ENCODE measurements around the gene KCND2.

Gene KCND2

DNA sequence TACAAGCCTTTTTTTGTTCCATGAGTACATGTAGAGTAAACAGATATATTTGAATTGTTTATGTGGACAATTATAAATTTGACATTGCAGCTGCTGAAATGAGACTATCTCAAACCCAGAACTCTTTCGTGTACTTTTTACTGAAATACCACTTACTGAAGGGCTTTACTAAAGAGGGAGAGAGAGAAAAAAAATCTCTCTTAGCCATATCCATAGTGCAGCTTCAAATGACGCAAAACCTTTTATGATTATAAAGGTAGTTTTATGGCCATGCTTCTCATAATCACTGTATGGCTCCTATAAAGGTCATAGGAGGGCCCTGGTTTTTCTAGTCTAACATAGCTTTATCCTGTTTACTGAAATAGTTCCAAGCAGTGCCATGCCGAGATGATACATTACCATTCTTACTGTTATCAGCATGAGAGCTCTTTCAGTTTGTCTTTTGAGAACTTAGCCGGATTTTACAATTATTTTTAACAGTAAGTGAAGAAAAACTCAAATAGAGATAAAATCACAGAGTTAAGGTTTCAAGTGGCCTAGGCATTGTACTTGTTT is 35.1 kb downstream of the KCND2 start:
- Histone ChIP-seq H3K36me3 (ENCODE audit: insufficient read depth, low read length) (no peaks in the 10 kb centered on the region), H3K79me2 (ENCODE audit: control insufficient read depth, insufficient read depth, low read length, unreplicated experiment) (no peaks in the 10 kb centered on the region), H2AFZ (ENCODE audit: low read length, unreplicated experiment) (no peak overlapping the region), H3K4me3 (ENCODE audit: low read depth, low read length) (no peak overlapping the region), H3K27me3 (ENCODE audit: insufficient read depth, low read length) (no peaks in the 10 kb centered on the region), H3K4me1 (ENCODE audit: control insufficient read depth, insufficient read depth, low read length, unreplicated experiment) (no peaks in the 10 kb centered on the region), H3K27ac (ENCODE audit: low read depth, low read length) (no peak overlapping the region)

DNA sequence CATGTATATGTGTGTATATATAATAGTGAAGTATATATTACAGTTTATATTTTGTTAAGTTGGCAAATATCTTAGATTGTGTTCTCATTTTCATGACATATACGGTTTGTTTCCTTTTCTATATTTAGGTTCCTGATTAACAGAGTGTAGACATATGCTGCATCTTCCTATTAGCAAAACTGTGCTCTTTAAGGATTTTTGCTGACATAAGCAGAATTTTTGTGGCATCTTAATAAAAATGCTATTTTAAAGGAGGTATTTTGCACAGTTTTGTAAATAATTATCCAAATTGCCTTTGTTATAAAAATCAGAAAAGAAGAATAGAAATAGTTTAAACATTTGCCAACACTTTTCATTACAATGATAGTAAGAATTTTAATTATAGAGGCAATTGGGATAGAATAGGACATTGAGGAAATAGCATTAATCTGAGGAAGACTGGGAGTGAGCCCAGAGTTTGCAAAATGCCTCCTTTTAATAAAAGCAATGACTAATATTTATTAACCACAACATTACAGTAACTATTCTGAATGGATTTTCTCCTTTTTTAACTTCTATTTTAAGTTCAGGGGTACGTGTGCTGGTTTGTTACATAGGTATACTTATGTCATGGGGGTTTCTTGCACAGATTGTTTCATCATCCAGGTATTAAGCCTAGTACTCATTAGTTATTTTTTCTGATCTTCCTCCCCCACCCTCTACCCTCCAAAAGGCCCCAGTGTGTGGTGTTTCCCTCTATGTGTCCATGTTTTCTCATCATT is 38.2 kb downstream of the KCND2 start:
- Histone ChIP-seq H3K27me3 (ENCODE audit: insufficient read depth, low read length) (no peaks in the 10 kb centered on the region), H3K4me3 (ENCODE audit: low read depth, low read length) (no peak overlapping the region), H3K79me2 (ENCODE audit: control insufficient read depth, insufficient read depth, low read length, unreplicated experiment) (no peaks in the 10 kb centered on the region), H2AFZ (ENCODE audit: low read length, unreplicated experiment) (no peak overlapping the region), H3K4me1 (ENCODE audit: control insufficient read depth, insufficient read depth, low read length, unreplicated experiment) (no peaks in the 10 kb centered on the region), H3K27ac (ENCODE audit: low read depth, low read length) (no peak overlapping the region), H3K36me3 (ENCODE audit: insufficient read depth, low read length) (no peaks in the 10 kb centered on the region)

DNA sequence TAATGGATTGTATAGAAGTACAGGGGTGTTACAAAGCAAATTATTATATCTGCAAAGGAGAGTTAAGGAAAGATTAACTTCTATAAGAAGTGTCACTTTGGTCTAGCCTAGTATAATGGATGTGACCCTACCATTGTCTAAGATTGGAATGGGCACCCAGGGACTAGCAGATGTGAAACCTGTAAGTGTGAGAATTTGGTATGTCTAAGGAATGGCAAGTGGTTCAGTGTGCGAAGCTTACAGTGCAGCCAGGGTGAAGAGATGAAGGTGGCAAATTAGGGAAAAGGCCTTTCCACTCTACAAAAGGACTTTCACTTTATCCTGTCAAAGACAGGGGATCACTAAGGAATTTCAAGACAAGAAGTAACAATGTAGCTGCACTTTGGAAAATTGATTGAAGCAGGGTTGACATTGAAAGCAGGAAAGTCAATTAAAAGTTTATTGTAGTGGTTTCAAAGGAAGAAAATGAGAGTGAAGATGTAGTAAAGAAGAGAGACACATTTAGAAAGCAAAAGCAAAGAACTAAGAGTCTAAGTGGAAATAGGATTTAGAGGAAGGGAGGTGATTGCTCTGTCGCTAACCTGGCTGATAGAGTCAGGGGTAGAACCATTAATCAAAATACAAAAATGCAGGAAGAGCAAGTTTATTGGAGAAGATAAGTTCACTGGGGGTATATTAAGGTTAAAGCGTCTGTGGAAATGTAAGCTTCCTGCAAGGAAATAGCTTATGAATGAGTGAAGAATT is 47.4 kb downstream of the KCND2 start:
- no peaks in the 10 kb centered on the region for H3K27me3 ChIP-seq (ENCODE audit: insufficient read depth, low read length)
- H3K27ac ChIP-seq (ENCODE audit: low read depth, low read length) = no peak overlapping the region
- H3K4me1 ChIP-seq (ENCODE audit: control insufficient read depth, insufficient read depth, low read length, unreplicated experiment) = no peaks in the 10 kb centered on the region
- H3K79me2 ChIP-seq (ENCODE audit: control insufficient read depth, insufficient read depth, low read length, unreplicated experiment) = no peaks in the 10 kb centered on the region
- H3K4me3 ChIP-seq (ENCODE audit: low read depth, low read length) = no peak overlapping the region
- H2AFZ ChIP-seq (ENCODE audit: low read length, unreplicated experiment) = no peak overlapping the region
- H3K36me3 ChIP-seq (ENCODE audit: insufficient read depth, low read length) = no peaks in the 10 kb centered on the region

DNA sequence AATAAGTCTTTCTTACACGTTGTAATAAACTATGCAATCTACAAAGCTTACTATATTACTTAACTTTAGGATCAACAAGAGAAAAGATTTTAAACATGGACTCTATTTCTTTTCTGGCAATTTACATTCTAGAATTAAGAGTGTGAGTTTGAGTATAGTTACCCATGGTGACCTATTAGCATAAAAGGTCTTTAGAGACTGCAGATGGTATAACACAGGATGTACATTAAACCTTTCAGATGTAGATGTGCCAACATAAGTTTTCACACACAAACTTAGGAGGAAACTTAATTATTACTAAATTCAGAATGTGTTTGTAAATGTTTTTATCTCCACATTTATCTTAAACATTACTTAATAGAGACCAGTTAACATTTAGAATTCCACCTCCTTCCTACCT is 54.1 kb downstream of the KCND2 start:
- Histone ChIP-seq H2AFZ (ENCODE audit: low read length, unreplicated experiment) (no peak overlapping the region), H3K36me3 (ENCODE audit: insufficient read depth, low read length) (no peaks in the 10 kb centered on the region), H3K79me2 (ENCODE audit: control insufficient read depth, insufficient read depth, low read length, unreplicated experiment) (no peaks in the 10 kb centered on the region), H3K4me1 (ENCODE audit: control insufficient read depth, insufficient read depth, low read length, unreplicated experiment) (no peaks in the 10 kb centered on the region), H3K27ac (ENCODE audit: low read depth, low read length) (no peak overlapping the region), H3K27me3 (ENCODE audit: insufficient read depth, low read length) (no peaks in the 10 kb centered on the region), H3K4me3 (ENCODE audit: low read depth, low read length) (no peak overlapping the region)

DNA sequence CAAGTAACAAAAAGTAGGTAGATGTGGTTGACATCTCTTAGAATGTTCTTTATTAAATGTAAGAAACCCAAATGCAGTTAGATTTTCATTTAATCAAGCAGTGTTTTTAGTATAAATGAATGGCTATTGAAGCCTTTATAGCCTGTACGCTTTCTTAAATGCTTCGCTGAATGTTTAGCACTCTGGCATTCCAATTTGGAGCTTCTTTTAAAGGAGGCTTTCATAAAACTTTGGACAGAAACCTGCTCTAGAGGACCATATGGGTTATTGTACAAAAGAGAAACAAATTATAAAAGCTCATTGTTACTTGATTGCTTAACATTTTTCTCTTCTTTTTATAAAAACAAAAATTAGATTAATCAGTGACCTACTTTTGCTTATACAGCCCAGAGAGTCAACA is 59.5 kb downstream of the KCND2 start:
- H3K36me3 ChIP-seq (ENCODE audit: insufficient read depth, low read length) = no peaks in the 10 kb centered on the region
- H3K79me2 ChIP-seq (ENCODE audit: control insufficient read depth, insufficient read depth, low read length, unreplicated experiment) = no peaks in the 10 kb centered on the region
- H3K4me3 ChIP-seq (ENCODE audit: low read depth, low read length) = no peak overlapping the region
- no peaks in the 10 kb centered on the region for H3K27me3 ChIP-seq (ENCODE audit: insufficient read depth, low read length)
- no peaks in the 10 kb centered on the region for H3K4me1 ChIP-seq (ENCODE audit: control insufficient read depth, insufficient read depth, low read length, unreplicated experiment)
- no peak overlapping the region for H2AFZ ChIP-seq (ENCODE audit: low read length, unreplicated experiment)
- no peak overlapping the region for H3K27ac ChIP-seq (ENCODE audit: low read depth, low read length)

DNA sequence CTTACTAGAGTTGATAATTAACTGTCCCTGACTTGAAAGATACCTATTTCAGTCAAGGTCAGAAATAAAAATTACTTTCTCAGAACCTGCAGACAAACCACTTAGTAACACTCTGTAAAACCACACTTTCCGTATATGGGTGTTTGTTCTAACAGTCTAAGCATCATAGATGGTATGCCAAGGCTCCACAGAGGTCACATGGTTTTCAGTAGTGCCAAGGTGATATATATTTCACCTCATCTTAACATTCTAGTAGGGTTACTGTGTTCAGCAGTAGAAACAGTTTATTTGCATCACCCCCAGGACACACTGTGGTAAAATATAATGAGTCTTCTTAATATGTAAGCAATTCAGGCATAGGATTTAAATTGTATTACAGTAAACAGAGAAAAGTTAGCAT is 61.5 kb downstream of the KCND2 start:
- Histone ChIP-seq H3K36me3 (ENCODE audit: insufficient read depth, low read length) (no peaks in the 10 kb centered on the region), H2AFZ (ENCODE audit: low read length, unreplicated experiment) (no peak overlapping the region), H3K4me3 (ENCODE audit: low read depth, low read length) (no peak overlapping the region), H3K4me1 (ENCODE audit: control insufficient read depth, insufficient read depth, low read length, unreplicated experiment) (no peaks in the 10 kb centered on the region), H3K27me3 (ENCODE audit: insufficient read depth, low read length) (no peaks in the 10 kb centered on the region), H3K79me2 (ENCODE audit: control insufficient read depth, insufficient read depth, low read length, unreplicated experiment) (no peaks in the 10 kb centered on the region), H3K27ac (ENCODE audit: low read depth, low read length) (no peak overlapping the region)

DNA sequence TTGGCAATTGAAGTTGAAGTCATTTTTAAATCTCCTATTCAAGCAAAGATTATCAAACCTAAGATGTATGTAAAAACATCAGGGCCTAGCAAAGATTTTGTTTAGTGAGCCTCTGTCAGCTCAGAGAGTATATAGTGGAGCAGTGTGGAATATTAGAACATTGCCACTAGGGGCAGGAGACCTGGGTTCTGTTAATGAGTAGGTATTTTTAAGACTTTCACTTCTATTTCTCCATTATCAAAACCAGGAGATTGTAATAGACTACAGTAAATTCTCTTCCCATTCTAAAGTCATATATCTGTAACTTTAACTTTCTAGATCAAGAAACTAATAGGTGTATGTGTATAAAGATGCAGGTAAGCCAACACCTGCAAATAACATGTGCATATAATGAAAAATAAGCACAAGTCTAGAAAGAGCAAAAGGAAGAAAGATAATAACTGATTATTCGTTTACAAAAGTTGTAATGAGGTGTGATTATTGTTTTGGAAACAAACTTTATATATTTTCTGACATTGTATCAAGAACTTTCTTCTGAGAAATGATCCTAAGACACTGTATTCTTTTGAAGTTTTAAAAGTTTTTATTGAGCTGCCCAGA is 64.4 kb downstream of the KCND2 start:
- no peaks in the 10 kb centered on the region for H3K4me1 ChIP-seq (ENCODE audit: control insufficient read depth, insufficient read depth, low read length, unreplicated experiment)
- H3K4me3 ChIP-seq (ENCODE audit: low read depth, low read length) = no peak overlapping the region
- H3K27me3 ChIP-seq (ENCODE audit: insufficient read depth, low read length) = no peaks in the 10 kb centered on the region
- H2AFZ ChIP-seq (ENCODE audit: low read length, unreplicated experiment) = peak overlapping the region; percentile 54
- H3K36me3 ChIP-seq (ENCODE audit: insufficient read depth, low read length) = no peaks in the 10 kb centered on the region
- H3K79me2 ChIP-seq (ENCODE audit: control insufficient read depth, insufficient read depth, low read length, unreplicated experiment) = no peaks in the 10 kb centered on the region
- H3K27ac ChIP-seq (ENCODE audit: low read depth, low read length) = no peak overlapping the region

DNA sequence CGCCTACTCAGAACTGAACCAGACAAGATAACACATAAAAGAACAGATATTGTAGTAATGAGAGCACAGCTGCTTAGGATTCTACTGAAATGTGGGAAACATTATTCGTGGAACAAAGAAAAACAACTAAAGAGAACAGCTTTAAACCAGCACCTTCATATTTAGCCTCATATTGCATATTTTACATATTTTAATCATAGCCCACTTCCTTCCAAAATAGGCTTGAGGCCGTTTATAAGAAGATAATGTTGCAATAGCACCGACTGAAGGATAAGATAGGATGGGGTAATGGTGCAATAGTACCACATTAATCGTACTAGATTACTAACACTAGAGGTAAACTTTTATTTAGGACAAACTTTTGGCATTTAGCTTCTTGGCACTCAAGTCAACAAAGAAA is 71.3 kb downstream of the KCND2 start:
- Histone ChIP-seq H3K27ac (ENCODE audit: low read depth, low read length) (no peak overlapping the region; the same call in 1 of the 2 replicates), H2AFZ (ENCODE audit: low read length, unreplicated experiment) (peak overlapping the region; percentile 27)

DNA sequence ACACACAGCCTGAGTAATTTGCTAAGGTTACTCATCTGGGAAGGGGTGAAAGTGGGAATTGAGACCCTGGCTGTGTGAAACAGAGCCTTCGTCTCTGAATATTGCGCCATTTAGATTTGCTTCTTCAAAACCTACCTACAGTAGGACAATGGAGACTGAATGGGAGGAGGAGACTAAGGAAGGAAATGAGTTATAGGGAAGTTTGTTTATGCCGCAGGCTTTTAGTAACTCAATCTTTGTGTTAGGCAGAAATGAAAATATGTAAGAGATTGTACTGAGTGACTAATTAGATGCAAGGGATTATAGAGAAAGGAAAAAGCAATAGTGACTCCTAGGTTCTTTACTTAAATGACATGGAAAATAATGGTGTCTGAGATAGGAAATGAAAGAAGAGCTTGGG is 80.2 kb downstream of the KCND2 start:
- H3K79me2 ChIP-seq (ENCODE audit: control insufficient read depth, insufficient read depth, low read length, unreplicated experiment) = no peaks in the 10 kb centered on the region
- no peaks in the 10 kb centered on the region for H3K36me3 ChIP-seq (ENCODE audit: insufficient read depth, low read length)
- H2AFZ ChIP-seq (ENCODE audit: low read length, unreplicated experiment) = no peak overlapping the region
- no peaks in the 10 kb centered on the region for H3K27me3 ChIP-seq (ENCODE audit: insufficient read depth, low read length)
- no peak overlapping the region for H3K27ac ChIP-seq (ENCODE audit: low read depth, low read length)
- no peak overlapping the region for H3K4me3 ChIP-seq (ENCODE audit: low read depth, low read length)
- H3K4me1 ChIP-seq (ENCODE audit: control insufficient read depth, insufficient read depth, low read length, unreplicated experiment) = no peaks in the 10 kb centered on the region

More for the DNA sequence above, 71.3 kb downstream of the KCND2 start:
- Histone ChIP-seq H3K4me3 (ENCODE audit: low read depth, low read length) (no peak overlapping the region), H3K27me3 (ENCODE audit: insufficient read depth, low read length) (no peaks in the 10 kb centered on the region), H3K36me3 (ENCODE audit: insufficient read depth, low read length) (no peaks in the 10 kb centered on the region), H3K79me2 (ENCODE audit: control insufficient read depth, insufficient read depth, low read length, unreplicated experiment) (no peaks in the 10 kb centered on the region), H3K4me1 (ENCODE audit: control insufficient read depth, insufficient read depth, low read length, unreplicated experiment) (no peaks in the 10 kb centered on the region)

DNA sequence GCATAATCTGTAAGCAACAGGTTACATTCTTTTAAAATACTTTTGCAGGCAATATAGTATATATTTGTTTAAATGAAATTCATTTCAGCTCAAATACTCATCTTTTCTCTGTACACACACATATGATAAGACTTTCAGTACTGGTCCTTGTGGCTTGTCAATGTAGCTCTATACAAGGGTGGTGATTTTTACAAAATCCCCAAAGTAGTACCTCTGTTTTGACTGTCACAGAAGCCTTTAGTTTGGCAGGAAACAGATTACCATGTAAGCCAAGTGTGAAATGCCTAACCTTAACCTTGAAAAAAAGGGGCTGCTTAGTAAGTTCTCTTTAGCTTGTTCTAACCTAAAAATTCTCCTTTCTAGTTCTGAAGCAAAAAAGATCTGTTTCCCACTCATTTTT is 87.9 kb downstream of the KCND2 start:
- H3K27me3 ChIP-seq (ENCODE audit: insufficient read depth, low read length) = no peaks in the 10 kb centered on the region
- H3K4me1 ChIP-seq (ENCODE audit: control insufficient read depth, insufficient read depth, low read length, unreplicated experiment) = no peaks in the 10 kb centered on the region
- no peaks in the 10 kb centered on the region for H3K79me2 ChIP-seq (ENCODE audit: control insufficient read depth, insufficient read depth, low read length, unreplicated experiment)
- H3K36me3 ChIP-seq (ENCODE audit: insufficient read depth, low read length) = no peaks in the 10 kb centered on the region
- H2AFZ ChIP-seq (ENCODE audit: low read length, unreplicated experiment) = no peak overlapping the region
- H3K4me3 ChIP-seq (ENCODE audit: low read depth, low read length) = no peak overlapping the region
- H3K27ac ChIP-seq (ENCODE audit: low read depth, low read length) = no peak overlapping the region

All from ACC112 (cell line).